22Rv1 (cell line): ENCODE data around the gene TNS1.

Experiments
- CTCF ChIP-seq: fragments of 450-650 bp; IDR thresholded peaks from 2 replicates; pipeline ENCODE4 v1.5.1; 2017; ENCODE audit warnings: mild to moderate bottlenecking
- ZFX ChIP-seq: fragments of 450-650 bp; IDR thresholded peaks from 2 replicates; pipeline ENCODE4 v1.6.1; 2017; ENCODE audit warnings: antibody characterized with exemption, borderline replicate concordance

DNA sequence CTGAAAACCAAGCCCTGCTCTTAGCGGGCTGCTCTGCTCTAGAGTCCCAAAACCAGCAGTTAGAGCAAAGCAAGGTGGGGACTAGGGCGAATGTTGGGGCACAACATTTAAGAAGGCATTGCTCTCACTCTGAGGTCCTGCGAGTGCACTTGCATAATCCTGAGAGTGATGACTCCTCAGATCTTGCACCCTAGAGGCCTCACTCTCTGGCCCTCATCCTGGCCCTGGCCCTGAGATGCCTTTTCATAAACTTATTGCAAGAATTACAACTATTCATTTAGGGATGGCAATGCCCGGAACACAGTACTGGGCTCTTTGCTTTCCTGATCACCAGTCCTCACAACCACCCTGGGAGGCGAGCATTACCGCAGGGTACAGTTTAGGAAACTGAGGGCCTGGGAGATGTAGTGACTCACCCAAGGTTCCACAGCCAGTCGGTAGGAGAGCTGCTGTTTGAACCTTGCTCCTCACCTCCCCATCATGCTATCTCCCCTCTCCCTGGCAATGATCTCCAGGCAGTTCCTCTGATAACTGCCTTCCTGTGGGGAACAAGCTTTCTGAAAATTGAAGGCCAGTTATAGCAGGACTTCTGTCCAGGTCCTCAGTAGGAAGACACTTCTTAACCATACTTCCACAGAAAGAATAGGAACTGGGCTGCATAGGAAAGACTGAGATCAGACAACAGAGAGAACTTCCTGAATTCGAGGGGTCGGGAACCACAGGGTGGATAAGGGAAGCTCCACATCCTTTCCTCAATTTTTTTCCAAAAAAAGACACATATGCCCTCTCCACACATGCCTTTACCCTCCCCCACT lies 91.3 kb downstream of the TNS1 start:
- TF ChIP-seq CTCF (no peak), ZFX (no peak)
